CD4-positive, alpha-beta T cell treated with Interferon alpha-2 for 1 hour (primary cell): ENCODE results near the gene NFU1.
"Not testable (repeated sequence)": the region's sequence is repeated elsewhere in the genome, so short reads cannot be mapped to it uniquely, and the experiment has no call there.

Experiments
- DNase-seq, 2 donors: peaks; one replicate each; pipeline ENCODE4 v3.0.0-alpha.2; 2020 to 2022

The NFU1 gene

GRCh38 chr2:69386789-69387734, 50.2 kb downstream of the NFU1 start, which contains the start of gene GFPT1:
Gene GFPT1, minus strand, starts transcription at chr2:69387227. Its CDS starts 156 bp downstream, at chr2:69387071.
- DNase-seq, result peak; percentile 90 to 93

DNA sequence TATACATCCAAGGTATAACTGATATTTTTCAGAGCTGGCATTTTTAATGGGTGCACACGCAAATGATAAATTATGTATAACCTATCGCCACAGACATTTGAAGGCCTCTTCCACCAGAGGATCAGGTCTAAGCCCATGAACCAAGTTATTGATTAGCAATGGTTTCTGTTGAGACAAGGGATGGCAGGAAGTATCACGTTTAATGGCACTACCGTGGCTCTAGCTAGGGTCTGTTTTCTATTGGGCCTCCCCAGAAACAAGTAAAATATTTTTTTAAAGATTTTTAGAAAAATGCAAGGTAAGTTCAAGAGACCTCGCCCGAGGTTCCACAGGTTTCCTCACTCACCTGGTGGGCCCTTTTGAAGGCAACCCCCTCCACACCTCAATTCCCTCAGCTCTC, 50.9 kb downstream of the NFU1 start:
- peak in 1 of 2 donors; percentile 10 for DNase-seq

- DNase-seq, result no peak
These were observed 51.6 kb downstream of the NFU1 start for GRCh38 chr2:69385443-69386151.

DNA sequence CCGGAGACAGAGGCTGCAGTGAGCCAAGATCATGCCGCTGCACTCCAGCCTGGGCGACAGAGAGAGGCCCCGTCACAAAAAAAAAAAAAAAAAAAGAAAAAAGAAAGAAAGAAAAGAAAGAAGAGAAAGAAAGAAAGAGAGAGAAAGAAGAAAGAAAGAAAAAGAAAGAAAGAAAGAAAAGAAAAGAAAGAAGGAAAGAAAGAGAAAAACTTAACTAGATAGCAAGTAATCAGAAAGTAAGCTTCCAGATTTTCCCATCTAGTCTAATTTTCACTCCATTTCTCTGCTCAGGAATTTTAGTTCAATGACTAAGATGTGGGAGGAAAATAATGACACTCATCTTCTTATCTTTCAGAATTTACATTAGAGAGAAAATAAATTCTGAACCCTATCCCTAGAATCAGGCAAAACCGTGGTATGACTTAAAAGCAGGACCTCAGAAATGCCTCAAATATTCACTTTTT, 52.6 kb downstream of the NFU1 start:
- no peak for DNase-seq

DNA sequence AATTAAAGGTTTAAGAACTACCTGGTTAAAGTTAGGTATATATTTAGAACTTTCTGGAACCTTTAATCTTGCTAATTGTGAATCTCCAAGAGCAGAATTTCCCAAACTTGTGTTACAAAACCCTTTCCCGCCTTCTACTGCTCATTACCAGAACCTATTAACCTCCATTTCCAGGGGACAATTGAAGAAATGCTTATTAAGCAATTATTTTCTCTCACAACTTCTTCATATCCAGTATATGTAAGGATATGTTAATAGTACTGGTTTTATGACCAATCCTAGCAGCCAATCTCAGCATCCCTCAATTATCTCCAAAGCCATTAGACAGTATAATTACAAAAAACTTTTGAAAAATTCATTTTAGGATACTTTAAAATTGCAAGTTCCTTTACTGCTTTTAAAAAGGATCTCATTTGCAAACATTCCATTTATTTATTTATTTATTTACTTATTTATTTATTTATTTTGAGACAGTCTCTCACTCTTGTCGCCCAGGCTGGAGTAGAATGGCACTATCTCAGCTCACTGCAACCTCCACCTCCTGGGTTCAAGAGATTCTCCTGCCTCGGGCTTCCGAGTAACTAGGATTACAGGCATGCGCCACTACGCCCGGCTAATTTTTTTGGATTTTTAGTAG, 53.9 kb downstream of the NFU1 start:
- no peak for DNase-seq

- no peak for DNase-seq
These were observed 54.7 kb downstream of the NFU1 start for GRCh38 chr2:69382547-69382946.

DNA sequence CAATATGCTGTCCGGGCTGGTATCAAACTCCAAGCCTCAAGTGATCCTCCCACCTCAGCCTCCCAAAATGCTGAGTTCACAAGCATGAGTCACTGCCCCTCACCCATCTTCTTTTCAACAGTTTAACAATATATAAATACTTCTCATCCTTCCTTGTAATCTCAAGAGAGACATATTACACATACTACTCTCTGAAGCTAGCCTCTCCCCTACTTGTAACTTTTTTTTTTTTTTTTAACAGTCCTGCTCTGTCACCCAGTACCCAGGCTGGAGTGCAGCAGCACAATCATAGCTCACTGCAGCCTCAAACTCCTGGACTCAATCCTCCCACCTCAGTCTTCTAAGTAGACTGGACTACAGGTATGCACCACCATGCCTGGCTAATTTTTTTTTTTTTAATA, 55.9 kb downstream of the NFU1 start:
- no peak for DNase-seq

GRCh38 chr2:69380072-69380917, 56.9 kb downstream of the NFU1 start:
- DNase-seq, result no peak

GRCh38 chr2:69376403-69376802, 60.8 kb downstream of the NFU1 start:
- no peak for DNase-seq

DNA sequence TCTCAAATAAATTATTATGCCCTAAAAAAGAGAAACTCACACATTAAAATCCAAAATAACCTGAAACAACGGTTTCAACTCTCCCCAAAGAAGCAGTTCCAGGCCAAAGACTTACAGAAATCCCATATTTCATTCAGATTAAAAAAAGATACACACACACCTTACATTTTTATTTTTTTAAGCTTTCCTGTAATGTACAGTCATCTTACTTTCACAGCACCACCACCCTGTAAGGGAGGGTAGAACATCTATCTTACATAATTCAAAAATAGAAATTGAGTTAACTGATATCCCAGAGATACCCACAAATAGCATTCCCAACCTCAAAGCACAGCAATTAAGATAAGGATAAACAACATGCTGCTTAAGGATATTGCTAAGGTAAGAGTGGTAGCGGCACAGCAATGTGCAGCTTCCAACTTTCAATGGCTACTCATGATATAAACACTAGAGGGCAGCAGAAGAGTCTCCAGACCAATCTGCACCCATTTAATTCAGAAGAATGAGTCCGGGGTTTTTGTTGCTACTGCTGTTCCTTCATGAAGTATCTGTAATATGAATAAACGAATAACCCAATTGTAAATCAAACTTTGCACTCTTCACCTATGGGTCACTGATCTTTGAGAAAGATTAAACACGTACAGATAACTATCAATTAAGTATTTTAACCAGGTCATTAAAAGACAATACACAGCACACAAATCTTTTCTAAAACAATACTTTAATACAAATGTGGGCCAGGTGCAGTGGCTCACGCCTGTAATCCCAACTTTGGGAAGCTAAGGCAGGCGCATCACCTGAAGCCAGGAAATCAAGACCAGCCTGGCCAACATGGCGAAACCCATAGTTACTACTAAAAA, 61.5 kb downstream of the NFU1 start:
- DNase-seq, result peak; percentile 6 to 61

DNA sequence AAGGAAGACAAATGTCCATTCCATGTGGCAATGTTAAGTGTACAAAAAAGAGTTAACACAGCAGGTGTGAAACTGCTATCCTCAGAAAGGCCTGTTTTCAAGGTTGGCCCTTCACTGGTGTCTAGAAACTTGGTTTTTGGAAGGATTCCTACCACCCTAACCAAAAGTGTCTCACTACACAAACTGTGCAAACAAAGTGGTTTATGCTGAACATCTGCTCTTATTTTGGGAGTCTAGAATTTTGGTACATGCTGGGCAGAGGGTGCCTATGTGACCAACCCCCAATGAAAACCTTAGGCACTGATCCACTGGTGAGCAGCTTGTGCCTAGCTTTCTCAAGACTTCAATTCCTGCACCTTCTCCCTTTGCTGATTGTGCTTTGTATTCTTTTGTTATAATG, 64.5 kb downstream of the NFU1 start:
- no peak for DNase-seq

DNA sequence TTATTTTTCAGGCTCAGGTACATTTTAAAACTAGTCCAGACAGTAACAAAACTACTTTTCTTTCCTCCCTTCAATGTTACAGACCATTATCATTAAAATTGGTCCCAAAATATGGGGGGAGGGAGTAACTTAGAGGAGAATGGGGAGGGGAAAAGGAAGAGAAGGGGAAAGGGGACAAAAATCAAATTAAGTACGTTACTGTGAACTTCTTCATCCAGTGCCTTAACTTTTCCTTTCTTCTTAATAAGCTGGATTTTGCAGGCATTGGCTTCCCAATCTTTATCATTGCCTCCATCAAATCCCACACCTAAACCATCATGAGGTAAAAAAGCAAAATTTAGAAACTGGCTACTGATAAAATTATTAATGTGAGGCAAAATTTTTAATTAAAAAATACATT, 67.4 kb downstream of the NFU1 start:
- DNase-seq, result no peak

DNA sequence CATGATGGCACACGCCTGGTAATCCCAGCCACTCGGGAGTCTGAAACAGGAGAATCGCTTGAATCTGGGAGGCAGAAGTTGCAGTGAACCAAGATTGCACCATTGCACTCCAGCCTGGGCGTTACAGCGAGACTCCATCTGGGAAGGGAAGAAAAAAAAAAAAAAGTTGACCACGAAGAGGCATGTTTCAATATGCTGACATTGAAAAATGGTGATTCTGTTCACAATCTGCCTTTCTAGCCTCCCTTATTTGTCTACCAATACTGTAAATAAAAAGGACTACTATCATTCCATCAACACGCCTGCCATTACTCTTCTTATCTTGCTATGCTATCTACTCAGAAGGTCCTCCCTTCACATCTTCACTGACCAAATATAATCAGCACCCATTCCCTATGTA, 68.6 kb downstream of the NFU1 start:
- no peak for DNase-seq

DNA sequence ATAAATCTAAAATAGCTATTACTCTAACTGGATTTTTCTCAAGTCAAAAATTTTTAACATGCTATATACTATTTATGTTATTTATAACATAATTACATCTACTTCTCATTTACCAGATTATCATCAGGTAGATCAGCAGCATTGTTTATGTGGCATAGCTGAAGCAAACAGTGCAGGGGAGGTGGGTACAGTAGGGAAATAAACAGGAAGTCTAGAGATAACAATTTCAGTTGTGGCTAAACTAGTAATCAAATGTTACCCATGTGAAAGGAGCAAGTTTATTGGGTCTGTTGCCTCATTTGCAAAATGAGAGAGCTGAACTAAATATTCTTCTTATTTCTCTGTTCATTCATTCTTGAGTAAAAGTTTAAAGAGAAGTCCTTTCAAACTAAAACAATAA, 77.9 kb downstream of the NFU1 start:
- no peak for DNase-seq

DNA sequence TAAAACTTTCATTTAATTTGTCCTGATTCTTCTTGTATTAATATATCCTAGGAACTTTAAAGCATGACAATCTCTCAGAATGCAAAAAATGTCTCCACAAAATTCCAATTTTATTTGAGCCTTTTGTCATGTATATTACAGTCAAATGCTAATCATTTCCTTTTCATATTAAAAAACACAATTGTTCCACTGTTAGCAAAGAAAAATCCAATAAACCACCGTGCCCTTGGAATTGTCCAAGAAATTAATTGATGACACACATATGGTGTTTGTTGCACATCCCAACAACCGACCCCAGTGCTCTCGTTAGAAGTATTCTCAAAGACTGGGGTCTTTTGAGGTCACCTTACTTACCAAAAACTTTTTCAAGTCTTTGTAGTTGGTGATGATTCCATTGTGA, 78.3 kb downstream of the NFU1 start:
- DNase-seq, result no peak

GRCh38 chr2:69356471-69356870, 80.8 kb downstream of the NFU1 start:
- DNase-seq, result no peak

GRCh38 chr2:69354976-69355375, 82.3 kb downstream of the NFU1 start:
- not testable (repeated sequence) for DNase-seq

DNA sequence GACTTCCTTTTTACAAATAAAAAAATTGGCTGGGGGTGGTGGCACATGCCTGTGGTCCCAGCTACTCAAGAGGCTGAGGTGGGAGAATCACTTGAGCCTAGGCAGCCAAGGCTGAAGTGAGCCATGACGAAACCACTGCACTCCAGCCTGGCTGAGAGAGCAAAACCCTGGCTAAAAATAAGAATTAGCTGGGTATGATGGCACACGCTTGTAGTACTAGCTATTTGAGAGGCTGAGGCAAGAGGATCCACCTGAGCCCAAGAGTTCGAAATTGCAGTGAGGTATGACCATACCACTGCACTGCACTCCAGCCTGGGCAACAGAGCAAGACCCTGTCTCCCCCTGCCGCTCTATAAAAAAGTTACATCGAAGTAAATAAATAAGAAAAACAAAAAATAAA, 83.9 kb downstream of the NFU1 start:
- no peak for DNase-seq

DNA sequence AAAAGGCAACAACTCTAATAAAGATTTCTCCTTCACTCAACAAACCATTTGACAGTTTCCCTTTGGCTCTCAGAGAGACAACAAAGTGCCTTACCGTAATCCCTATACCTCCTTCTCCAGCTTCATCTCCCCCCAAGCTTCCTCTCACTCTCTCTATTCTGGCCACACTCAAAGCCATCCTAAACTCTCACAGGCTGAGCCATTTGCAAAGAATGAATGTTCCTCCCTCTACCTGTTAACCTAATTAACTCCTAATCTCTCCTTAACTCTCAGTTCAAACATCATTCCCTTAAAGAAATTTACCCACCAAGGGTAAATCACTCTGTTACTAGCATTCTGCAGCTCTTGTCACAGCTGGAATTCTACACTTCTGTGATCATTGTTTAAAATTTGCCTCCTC, 88.5 kb downstream of the NFU1 start:
- no peak for DNase-seq
